HG03135 (cell line): ENCODE measurements around the gene LRP2.
"Not testable (repeated sequence)": the region's sequence is repeated elsewhere in the genome, so short reads cannot be mapped to it uniquely, and the experiment has no call there.

Experiments used
- ATAC-seq: cut with Tn5 transposase; IDR thresholded peaks from one replicate; pipeline ENCODE4 v1.9.1; 2021; ENCODE audit warnings: mild to moderate bottlenecking, moderate library complexity; ENCODE audit not compliant: unreplicated experiment

Gene LRP2

GRCh38 chr2:169301596-169302335 is 60.6 kb downstream of the LRP2 start:
- ATAC-seq: no peak

DNA sequence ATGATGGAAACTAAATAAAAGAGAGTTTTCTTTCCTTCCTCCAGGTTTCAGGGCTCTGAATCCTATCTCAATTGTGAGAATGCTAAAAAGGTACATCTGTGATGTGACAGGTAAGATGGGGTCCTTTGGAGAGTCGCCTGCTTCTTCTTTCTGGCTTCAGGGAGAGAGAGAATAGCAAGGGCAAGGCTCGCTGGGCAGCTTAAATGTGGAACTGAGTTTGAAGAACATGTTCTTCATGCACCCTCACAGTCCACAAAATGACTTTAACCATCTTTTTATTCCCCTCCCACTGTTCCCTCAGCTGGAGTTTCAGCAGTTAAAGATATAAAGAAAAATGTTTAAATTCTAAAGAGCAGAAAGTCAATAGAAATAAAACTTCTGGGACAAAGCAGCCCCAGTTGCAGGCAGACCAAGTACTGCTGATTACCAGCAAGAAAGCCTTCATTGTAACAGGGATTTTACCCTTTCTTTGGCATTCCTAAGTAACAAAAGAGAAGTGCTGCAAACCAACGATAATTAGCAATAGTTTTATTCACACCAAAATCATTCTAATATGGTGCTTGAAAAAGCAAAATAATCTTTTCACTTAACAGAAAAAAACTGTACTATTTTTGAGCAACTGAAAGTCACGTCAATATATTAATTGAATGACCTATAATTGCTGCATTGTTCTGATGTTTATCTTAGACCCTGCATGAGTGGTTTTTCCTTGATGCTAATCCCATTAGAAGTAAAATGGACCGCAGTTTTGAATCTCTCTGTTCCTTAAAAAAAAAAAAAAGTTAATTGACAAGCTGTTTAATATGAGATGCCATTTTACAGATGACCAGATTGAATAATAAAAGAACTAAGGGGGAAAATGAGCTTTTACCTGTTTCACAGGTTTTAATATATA is 61.5 kb downstream of the LRP2 start:
- ATAC-seq: no peak

DNA sequence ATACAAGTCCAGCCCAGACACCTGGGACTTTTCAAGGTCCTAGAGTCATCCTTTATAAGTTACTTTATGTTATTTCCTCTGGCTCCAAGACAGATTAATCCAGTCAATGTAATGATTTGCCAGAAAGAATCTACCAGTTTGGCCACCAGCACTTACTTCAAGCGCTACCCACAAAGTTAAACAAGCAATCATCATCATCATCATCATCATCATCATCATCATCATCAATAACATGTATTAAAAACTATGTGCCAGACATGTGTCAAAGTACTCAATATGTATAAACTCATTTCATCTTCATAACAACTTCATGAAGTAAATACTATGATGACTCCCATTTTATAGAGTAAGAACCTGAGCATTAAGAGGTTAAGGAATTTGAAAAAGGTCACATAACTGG is 64.3 kb downstream of the LRP2 start:
- ATAC-seq: no peak

- no peak for ATAC-seq
Measured at GRCh38 chr2:169294001-169294675, 68.2 kb downstream of the LRP2 start.

- ATAC-seq: no peak
Measured at GRCh38 chr2:169291517-169291916, 70.8 kb downstream of the LRP2 start.

DNA sequence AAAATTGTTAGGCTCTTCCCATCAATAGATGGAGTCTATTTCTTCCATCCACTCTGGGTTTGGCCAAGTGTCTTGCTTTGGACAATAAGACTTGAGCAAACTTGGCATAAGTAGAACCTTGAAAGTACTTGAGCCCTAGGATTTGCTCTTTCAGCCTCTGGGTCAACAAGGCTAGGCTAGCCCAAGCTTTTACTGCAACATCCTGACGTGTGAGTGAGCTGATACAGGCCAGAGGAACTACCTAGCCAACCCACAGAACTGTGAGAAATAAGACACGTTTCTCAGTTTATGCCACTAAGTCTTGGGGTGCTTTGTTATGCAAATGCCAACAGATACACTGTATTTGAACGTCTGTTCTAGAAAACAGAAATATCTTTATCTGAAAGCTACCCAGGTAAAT is 71.9 kb downstream of the LRP2 start:
- no peak for ATAC-seq

DNA sequence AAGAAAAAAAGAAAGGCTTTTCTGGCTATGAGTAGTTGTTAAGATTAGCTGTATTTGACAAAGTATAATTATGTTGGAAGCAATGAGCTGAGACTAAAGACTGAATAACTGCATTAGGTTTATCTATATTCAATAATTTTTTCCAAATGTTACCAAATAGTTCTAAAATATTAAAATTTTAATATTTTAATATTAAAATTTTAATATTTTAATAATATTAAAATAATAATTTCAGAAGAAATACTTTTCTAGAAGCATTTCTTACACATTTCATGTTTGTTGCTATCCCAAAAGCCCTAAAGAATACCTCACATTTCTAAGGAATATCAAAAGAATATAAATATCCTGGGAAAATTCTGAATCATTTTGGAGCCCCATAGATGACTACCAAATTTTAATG is 74.7 kb downstream of the LRP2 start:
- no peak for ATAC-seq

DNA sequence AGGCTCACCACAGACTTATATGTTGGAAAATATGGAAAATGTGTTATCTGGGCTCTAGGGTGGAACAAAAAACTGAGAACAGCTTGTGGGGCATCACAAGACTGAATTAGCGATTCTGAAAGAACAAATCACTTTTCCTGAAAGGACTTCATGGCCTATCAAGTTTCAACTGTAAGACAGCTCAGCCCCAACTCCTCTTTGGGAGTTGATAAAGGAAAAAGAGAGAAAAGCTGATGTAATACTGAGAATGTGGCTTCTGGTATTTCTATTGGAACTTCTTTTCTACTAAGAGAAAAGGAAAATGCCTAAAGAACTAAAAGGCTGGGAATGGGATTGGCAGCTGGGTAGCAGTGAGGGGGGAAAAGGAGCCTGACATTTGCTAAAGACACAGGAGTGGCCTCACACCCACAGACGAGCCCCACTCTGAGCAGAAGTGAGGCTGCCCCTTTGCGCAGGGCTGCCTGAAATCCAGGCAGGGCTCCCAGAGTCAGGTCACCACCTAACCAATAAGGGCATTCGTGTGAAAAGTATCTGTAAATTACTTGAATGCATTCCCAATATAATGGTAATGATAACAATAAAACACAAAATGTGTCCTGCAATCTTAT is 75.6 kb downstream of the LRP2 start:
- ATAC-seq: no peak

DNA sequence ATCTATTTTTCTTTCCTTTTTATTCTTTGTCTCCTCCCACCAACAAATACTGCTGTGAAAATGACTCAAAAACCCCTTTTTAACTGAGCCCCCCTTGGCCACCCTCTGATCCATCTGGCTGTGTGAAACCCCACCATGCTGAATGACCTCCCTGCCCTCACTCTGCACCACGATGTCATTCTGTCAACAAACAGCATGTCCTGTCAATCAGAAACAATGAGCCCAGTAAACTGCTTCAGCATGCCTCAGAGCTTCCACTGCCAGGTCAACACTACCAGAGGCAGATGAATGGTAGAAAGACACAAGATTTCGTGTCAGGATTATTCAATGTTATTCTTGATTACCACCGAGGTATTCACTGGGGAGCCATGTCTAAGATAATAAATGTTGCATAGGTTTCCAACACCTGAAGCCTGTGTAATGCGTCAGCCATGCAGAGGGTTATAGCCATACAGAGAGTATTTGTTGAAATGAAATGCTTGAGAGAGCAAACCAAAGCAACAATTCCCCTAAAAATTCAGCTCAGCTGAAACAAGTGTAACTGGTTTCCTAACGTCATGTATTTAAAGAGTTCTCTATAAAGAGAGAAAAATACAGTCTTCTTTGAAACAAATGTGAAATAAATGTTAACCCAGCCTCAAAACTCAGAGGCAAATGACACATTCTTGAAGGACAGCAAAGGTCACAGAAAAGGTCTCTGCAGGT is 76.7 kb downstream of the LRP2 start:
- ATAC-seq: no peak

DNA sequence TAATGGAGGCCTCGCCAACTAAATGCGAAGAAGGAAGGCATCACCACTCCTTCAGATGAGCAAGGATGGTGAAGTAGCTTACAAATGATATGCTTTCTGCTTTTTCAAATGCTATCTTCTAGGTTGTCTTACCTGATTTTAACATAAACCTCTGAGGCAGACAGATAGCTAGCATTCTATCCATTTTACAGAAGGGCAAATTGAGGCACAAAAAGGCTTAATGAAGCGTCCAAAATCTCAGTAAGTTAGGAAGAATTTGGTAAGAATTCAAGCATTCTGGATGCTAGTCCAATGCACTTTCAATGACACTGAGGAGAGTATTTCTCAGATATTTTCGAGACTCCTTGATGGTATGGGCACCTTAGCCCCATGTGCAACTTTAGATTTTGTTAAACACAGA is 81.8 kb downstream of the LRP2 start:
- ATAC-seq: no peak

DNA sequence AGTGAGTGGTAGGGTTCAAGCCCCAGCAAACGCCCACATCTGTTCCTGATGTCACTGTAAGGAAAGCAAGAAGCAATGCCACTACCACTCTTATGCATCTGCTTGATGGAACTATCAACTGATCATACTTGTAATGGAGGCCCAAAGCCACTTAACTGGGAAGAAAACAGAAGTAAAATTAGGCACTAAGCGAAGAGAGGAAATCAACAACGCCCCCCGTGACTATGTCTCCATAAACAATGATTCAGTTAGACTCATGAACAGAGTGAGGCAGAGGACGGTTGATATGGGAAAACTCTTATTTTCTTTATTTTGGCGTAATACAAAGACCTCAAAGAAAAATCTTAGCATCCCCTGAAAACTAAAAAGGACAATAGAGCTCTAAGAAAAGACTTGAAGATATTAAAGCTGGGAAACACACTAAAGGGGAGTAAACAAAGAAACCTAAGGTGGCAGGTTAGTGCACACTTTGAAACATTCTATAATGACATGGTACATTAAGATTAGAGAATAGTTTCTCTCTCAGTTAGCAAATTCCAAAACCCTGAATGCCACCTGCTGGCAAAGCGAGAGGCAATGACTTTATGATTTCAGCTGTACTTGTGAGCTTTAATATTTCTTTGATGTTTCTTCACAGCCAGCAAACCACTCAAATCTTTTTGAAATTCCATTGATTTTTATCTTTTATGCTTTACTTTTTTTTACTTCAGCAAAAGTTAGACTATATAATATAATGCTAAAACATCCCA is 86.5 kb downstream of the LRP2 start:
- ATAC-seq: no peak

GRCh38 chr2:169272010-169272409 is 90.3 kb downstream of the LRP2 start:
- no peak for ATAC-seq

GRCh38 chr2:169270574-169270973 is 91.8 kb downstream of the LRP2 start:
- not testable (repeated sequence) for ATAC-seq

GRCh38 chr2:169265591-169265990 is 96.7 kb downstream of the LRP2 start:
- no peak for ATAC-seq

DNA sequence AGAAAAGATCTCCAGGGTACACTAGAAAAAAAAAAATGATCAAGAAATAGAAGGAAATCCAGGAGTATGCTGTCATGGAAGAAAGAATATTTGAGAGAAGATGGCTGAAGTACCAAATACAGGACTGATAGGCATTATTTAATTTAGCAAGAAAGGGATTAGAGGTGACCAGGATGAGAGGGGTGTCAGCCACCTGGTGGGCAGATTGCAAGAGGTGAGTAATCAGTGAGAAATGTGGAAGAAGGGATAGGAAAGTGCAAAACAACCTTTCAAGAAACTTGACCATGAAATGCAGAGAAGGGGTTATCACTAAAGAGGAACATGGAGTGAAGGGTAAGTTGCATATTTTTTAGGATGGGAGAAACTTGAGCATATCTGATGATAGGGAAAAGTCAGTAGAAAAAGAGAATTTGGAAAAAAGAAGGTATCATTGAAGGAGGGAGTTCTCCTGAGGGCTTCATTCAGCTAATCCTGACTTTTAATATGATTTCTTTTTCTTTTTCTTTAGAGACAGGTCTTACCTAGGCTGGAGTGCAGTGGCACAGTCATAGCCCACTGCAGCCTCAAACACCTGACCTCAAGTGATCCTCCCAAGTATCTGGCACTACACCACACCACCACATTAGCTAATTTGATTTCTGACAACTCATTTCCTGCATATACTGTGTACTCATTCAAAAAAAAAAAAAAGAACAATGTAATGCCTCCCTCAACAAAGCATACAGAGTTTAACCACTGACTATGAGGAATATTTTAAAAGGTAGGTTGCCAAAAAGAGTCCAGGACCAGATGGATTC is 101.3 kb downstream of the LRP2 start:
- no peak for ATAC-seq

GRCh38 chr2:169260246-169260645 is 102.1 kb downstream of the LRP2 start:
- no peak for ATAC-seq

GRCh38 chr2:169259402-169259801 is 102.9 kb downstream of the LRP2 start:
- no peak for ATAC-seq

DNA sequence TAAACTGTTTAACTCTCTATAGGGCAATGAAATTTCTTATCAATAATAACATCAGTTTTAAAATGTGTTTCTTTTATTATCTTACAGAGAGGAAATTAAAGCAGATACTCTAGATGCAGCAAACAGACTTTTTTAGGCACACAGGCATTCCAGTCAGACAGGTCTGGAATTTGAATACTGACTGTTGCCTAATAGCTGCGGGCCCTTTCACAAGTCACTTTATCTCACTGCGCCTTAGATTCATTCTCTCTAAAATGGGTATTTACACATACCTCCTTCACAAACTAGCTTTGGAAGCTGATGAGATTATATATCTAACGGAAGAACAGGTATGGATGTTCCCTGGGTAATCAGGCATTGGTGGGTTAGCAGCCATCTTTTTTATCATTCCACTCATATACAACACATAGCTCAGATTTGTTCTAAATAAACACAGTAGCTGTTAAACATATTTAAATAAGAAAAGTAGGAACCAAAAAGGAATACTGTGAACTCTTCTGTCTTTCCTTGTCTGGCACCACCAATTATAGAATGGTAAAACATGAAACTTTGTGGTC is 104.2 kb downstream of the LRP2 start:
- ATAC-seq: no peak

DNA sequence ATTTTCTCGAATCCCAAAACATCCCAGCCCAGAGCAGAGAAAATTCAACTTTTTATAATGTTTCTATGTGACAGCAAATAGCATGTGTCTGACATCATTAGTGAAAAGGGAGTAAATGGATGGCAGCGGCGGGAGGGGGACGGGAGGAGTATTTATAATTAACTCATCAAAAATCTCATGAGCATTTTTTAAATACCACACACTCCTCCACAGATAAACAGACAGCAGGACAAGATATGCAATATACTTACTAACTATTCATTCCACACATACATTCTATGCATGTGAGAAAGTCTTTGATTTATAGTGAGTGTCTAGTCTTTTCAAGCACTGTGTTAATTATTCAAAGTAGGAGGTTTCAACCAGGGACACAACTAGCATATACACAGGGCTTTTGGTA is 107.6 kb downstream of the LRP2 start:
- no peak for ATAC-seq
